ENCODE measurements around the gene ATP1B2. TPM values are rescaled to one million over a fixed set of nuclear protein-coding genes. Genes with fewer than 3 reads are reported as not detected.

The ATP1B2 gene
- total RNA-seq, 1 donor = not detected

GRCh38 chr17:7667656-7668406 lies 17.1 kb downstream of the ATP1B2 start:
- no peak overlapping the region for H3K4me3 ChIP-seq (ENCODE audit: low read depth, low read length)
- DNase-seq (ENCODE audit: low read depth) = no peak
- TF ChIP-seq, protein P1, sequence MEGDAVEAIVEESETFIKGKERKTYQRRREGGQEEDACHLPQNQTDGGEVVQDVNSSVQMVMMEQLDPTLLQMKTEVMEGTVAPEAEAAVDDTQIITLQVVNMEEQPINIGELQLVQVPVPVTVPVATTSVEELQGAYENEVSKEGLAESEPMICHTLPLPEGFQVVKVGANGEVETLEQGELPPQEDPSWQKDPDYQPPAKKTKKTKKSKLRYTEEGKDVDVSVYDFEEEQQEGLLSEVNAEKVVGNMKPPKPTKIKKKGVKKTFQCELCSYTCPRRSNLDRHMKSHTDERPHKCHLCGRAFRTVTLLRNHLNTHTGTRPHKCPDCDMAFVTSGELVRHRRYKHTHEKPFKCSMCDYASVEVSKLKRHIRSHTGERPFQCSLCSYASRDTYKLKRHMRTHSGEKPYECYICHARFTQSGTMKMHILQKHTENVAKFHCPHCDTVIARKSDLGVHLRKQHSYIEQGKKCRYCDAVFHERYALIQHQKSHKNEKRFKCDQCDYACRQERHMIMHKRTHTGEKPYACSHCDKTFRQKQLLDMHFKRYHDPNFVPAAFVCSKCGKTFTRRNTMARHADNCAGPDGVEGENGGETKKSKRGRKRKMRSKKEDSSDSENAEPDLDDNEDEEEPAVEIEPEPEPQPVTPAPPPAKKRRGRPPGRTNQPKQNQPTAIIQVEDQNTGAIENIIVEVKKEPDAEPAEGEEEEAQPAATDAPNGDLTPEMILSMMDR (IDR thresholded peaks at IDR 0.05; ENCODE audit: insufficient read depth, low read depth, low read length) = no peak

- no peak for DNase-seq (ENCODE audit: low read depth)
- TF ChIP-seq, protein P1 (IDR thresholded peaks at IDR 0.05; ENCODE audit: insufficient read depth, low read depth, low read length) = no peak
- no peak overlapping the region for H3K4me3 ChIP-seq (ENCODE audit: low read depth, low read length)
Measured at GRCh38 chr17:7668482-7668881, 17.8 kb downstream of the ATP1B2 start.

- H3K4me3 ChIP-seq (ENCODE audit: low read depth, low read length) = no peak overlapping the region
- TF ChIP-seq, protein P1 (IDR thresholded peaks at IDR 0.05; ENCODE audit: insufficient read depth, low read depth, low read length) = peak; percentile 11
- no peak for DNase-seq (ENCODE audit: low read depth)
Measured at GRCh38 chr17:7673239-7673638, 22.5 kb downstream of the ATP1B2 start.

- DNase-seq (ENCODE audit: low read depth) = no peak
- TF ChIP-seq, protein P1 (IDR thresholded peaks at IDR 0.05; ENCODE audit: insufficient read depth, low read depth, low read length) = no peak
- H3K4me3 ChIP-seq (ENCODE audit: low read depth, low read length) = no peak overlapping the region
Measured at GRCh38 chr17:7674934-7675333, 24.2 kb downstream of the ATP1B2 start.

GRCh38 chr17:7676533-7676932 lies 25.8 kb downstream of the ATP1B2 start:
- TF ChIP-seq, protein P1 (IDR thresholded peaks at IDR 0.05; ENCODE audit: insufficient read depth, low read depth, low read length) = no peak
- no peak for DNase-seq (ENCODE audit: low read depth)
- no peak overlapping the region for H3K4me3 ChIP-seq (ENCODE audit: low read depth, low read length)

GRCh38 chr17:7677388-7678067 lies 26.8 kb downstream of the ATP1B2 start:
- TF ChIP-seq, protein P1 (IDR thresholded peaks at IDR 0.05; ENCODE audit: insufficient read depth, low read depth, low read length) = no peak
- no peak overlapping the region for H3K4me3 ChIP-seq (ENCODE audit: low read depth, low read length)
- no peak for DNase-seq (ENCODE audit: low read depth)

Data from fibroblast of villous mesenchyme (primary cell).